Measurements from ENCODE around the gene BRME1.

DNA sequence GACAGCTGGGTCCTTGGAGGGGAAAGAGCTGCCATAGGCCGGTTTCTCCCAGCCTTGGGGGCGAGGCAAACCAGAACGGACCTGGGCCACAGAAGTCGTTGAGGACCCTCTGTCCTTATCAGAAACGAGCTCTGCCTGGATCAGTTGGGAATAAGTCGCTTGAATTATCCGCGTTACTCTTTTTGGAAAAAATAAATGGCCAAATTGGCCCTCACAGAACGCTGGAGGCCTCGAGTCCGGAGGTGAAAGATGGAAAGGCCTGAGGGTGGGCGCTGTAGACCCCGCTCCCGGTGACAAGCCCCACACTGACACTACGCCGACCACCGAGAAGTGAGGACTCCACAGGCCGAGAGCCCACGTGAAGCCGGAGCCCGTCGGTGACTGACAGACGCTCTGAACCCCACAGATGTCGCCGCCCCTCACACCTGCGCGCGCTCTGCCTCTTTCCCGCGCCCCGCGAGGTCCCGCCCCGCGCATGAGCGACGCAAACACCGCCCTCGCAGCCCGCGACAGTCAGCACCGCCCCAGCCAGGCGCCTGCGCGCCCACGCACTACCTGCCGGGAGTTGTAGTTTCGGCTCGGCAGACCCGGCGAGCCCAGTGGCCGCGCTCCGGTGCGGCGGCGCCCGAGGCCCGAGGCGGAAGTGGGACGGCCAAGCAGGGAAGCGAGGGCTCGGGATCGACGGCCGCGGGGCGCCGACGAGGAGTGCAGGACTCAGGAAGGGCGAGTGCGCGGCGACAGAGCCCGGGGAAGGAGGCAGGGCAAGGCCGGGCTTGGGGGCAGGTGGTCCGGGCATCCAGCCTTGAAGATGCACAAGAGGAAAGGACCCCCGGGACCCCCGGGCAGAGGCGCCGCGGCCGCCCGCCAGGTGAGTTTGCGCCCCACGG, at the start of gene BRME1, which contains the start of gene CC2D1A:
- TF ChIP-seq, protein P1, sequence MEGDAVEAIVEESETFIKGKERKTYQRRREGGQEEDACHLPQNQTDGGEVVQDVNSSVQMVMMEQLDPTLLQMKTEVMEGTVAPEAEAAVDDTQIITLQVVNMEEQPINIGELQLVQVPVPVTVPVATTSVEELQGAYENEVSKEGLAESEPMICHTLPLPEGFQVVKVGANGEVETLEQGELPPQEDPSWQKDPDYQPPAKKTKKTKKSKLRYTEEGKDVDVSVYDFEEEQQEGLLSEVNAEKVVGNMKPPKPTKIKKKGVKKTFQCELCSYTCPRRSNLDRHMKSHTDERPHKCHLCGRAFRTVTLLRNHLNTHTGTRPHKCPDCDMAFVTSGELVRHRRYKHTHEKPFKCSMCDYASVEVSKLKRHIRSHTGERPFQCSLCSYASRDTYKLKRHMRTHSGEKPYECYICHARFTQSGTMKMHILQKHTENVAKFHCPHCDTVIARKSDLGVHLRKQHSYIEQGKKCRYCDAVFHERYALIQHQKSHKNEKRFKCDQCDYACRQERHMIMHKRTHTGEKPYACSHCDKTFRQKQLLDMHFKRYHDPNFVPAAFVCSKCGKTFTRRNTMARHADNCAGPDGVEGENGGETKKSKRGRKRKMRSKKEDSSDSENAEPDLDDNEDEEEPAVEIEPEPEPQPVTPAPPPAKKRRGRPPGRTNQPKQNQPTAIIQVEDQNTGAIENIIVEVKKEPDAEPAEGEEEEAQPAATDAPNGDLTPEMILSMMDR (IDR thresholded peaks at IDR 0.05; ENCODE audit: borderline replicate concordance, extremely low read depth, low read length, poor library complexity, severe bottlenecking), result peak; percentile 3
- TF ChIP-seq EZH2 (IDR thresholded peaks at IDR 0.05; ENCODE audit: borderline replicate concordance, low read depth, low read length, severe bottlenecking), result no peak
